WTC11 (cell line): ENCODE results near the gene UBQLN2. TPM values are rescaled to one million over a fixed set of nuclear protein-coding genes. Genes with fewer than 3 reads are reported as not detected.

Experiments used
- ATAC-seq: fragments of 200-7000 bp; cut with Tn5 transposase; 2 replicates; pipeline ENCODE4 v1.10.0; 2021; ENCODE audit warnings: mild to moderate bottlenecking, moderate library complexity
- CTCF ChIA-PET: fragments of 300-600 bp; sonication (Branson Sonifier 250); formaldehyde crosslinking; loops from one replicate; lab custom pipeline; 2021; ENCODE audit warnings: antibody characterized with exemption; lab: Charles Lee
- POLR2A ChIA-PET: fragments of 350-600 bp; sonication (Branson Sonifier 250); formaldehyde crosslinking; loops from one replicate; lab custom pipeline; 2021; ENCODE audit warnings: antibody characterized with exemption; lab: Charles Lee
- DNase-seq: peaks from one replicate; pipeline ENCODE4 v3.0.0; 2021; ENCODE audit warnings: low spot score
- H3K27ac Mint-ChIP-seq: 2 replicates; pipeline ENCODE4 v1.8.0; 2021; ENCODE audit warnings: mixed read lengths
- H3K27me3 Mint-ChIP-seq: 2 replicates; pipeline ENCODE4 v1.8.0; 2021; ENCODE audit warnings: low read depth, mild to moderate bottlenecking, moderate library complexity, mixed read lengths
- H3K36me3 Mint-ChIP-seq: 2 replicates; pipeline ENCODE4 v1.8.0; 2021; ENCODE audit warnings: mixed read lengths
- H3K4me1 Mint-ChIP-seq: 2 replicates; pipeline ENCODE4 v1.8.0; 2022; ENCODE audit warnings: mixed read lengths
- H3K4me3 Mint-ChIP-seq: 2 replicates; pipeline ENCODE4 v1.8.0; 2021; ENCODE audit warnings: mild to moderate bottlenecking, moderate library complexity, mixed read lengths
- H3K9me3 Mint-ChIP-seq: 2 replicates; pipeline ENCODE4 v1.8.0; 2021; ENCODE audit warnings: mixed read lengths
- EMX1 ChIP-seq: fragments of 250-450 bp; sonication (Bioruptor Pico); IDR thresholded peaks from 2 replicates; pipeline ENCODE4 v1.8.0; 2021; ENCODE audit warnings: mild to moderate bottlenecking
- ESRRA ChIP-seq: sonication (generic); formaldehyde crosslinking; IDR thresholded peaks from 2 replicates; pipeline ENCODE4 v1.8.1; 2022; ENCODE audit warnings: mild to moderate bottlenecking, missing genetic modification reagents, borderline replicate concordance
- FOXJ3 ChIP-seq: sonication (generic); formaldehyde crosslinking; IDR thresholded peaks from 2 replicates; pipeline ENCODE4 v1.9.0; 2021; ENCODE audit warnings: missing genetic modification reagents, mild to moderate bottlenecking, borderline replicate concordance
- FOXP1 ChIP-seq: sonication (generic); formaldehyde crosslinking; IDR thresholded peaks from 2 replicates; pipeline ENCODE4 v1.8.0; 2022; ENCODE audit warnings: missing genetic modification reagents, mild to moderate bottlenecking, moderate library complexity, borderline replicate concordance
- GABPB1 ChIP-seq: sonication (generic); formaldehyde crosslinking; IDR thresholded peaks from 2 replicates; pipeline ENCODE4 v1.8.1; 2023; ENCODE audit warnings: mild to moderate bottlenecking, missing genetic modification reagents
- MYBL2 ChIP-seq: sonication (generic); formaldehyde crosslinking; IDR thresholded peaks from 2 replicates; pipeline ENCODE4 v1.8.1; 2023; ENCODE audit warnings: mild to moderate bottlenecking, moderate library complexity, missing genetic modification reagents
- NR1H2 ChIP-seq: sonication (generic); formaldehyde crosslinking; IDR thresholded peaks from 2 replicates; pipeline ENCODE4 v1.9.0; 2021; ENCODE audit warnings: mild to moderate bottlenecking, moderate library complexity, missing genetic modification reagents
- PREB ChIP-seq: sonication (generic); formaldehyde crosslinking; IDR thresholded peaks from 2 replicates; pipeline ENCODE4 v1.8.1; 2022; ENCODE audit warnings: mild to moderate bottlenecking, missing genetic modification reagents, moderate library complexity, borderline replicate concordance
- RELA ChIP-seq: sonication (generic); formaldehyde crosslinking; IDR thresholded peaks from 2 replicates; pipeline ENCODE4 v1.8.1; 2022; ENCODE audit warnings: missing genetic modification reagents, mild to moderate bottlenecking, borderline replicate concordance
- SMAD4 ChIP-seq: sonication (generic); formaldehyde crosslinking; IDR thresholded peaks from 2 replicates; pipeline ENCODE4 v1.8.0; 2022; ENCODE audit warnings: mild to moderate bottlenecking, missing genetic modification reagents
- TEAD4 ChIP-seq: sonication (generic); formaldehyde crosslinking; IDR thresholded peaks from 2 replicates; pipeline ENCODE4 v1.8.0; 2022; ENCODE audit warnings: mild to moderate bottlenecking, missing genetic modification reagents
- ZNF121 ChIP-seq: sonication (generic); formaldehyde crosslinking; IDR thresholded peaks from 2 replicates; pipeline ENCODE4 v1.8.0; 2023; ENCODE audit warnings: missing genetic modification reagents
- ZNF219 ChIP-seq: sonication (generic); formaldehyde crosslinking; IDR thresholded peaks from 2 replicates; pipeline ENCODE4 v1.8.0; 2023; ENCODE audit warnings: missing genetic modification reagents, mild to moderate bottlenecking, borderline replicate concordance
- ZNF263 ChIP-seq: sonication (generic); formaldehyde crosslinking; IDR thresholded peaks from 2 replicates; pipeline ENCODE4 v1.8.1; 2022; ENCODE audit warnings: low read depth, mild to moderate bottlenecking, moderate library complexity, missing genetic modification reagents
- ZNF281 ChIP-seq: sonication (generic); formaldehyde crosslinking; IDR thresholded peaks from 2 replicates; pipeline ENCODE4 v1.8.0; 2023; ENCODE audit warnings: mild to moderate bottlenecking, missing genetic modification reagents
- ZNF512 ChIP-seq: sonication (generic); formaldehyde crosslinking; IDR thresholded peaks from 2 replicates; pipeline ENCODE4 v1.8.1; 2022; ENCODE audit warnings: missing genetic modification reagents, borderline replicate concordance
- total RNA-seq: library from RNA; stranded (reverse); gene quantifications from 3 replicates; pipeline ENCODE4 v1.2.3, GENCODE V29; 2021
- TF ChIP-seq, protein P1 (sequence below): fragments of 250-450 bp; sonication (Bioruptor Pico); IDR thresholded peaks from 2 replicates; pipeline ENCODE4 v1.8.0; 2021; ENCODE audit warnings: mild to moderate bottlenecking
- TF ChIP-seq, protein P2 (sequence below): sonication (generic); formaldehyde crosslinking; conservative IDR thresholded peaks from 2 replicates; pipeline ENCODE4 v1.8.1; 2023; ENCODE audit warnings: mild to moderate bottlenecking, low read depth, missing genetic modification reagents, moderate library complexity
- TF ChIP-seq, protein P3 (sequence below): sonication (generic); formaldehyde crosslinking; IDR thresholded peaks from 2 replicates; pipeline ENCODE4 v1.8.1; 2023; ENCODE audit warnings: mild to moderate bottlenecking, missing genetic modification reagents

Gene UBQLN2
- total RNA-seq, 1 experiment from 2014 or later, result 28.7 TPM

DNA sequence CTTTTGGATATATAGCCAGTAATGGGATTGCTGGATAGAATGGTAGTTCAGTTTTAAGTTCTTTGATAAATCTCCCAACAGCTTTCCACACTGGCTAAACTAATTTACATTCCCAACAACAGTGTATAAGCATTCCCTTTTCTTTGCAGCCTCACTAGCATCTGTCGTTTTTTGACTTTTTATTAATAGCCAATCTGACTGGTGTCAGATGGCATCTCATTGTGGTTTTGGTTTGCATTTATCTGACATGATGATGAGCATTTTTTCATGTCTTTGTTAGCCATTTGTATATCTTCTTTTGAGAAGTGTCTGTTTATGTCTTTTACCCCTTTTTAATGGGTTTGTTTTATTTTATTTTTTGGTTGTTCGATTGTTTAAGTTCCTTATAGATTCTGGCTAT lies 13.3 kb downstream of the UBQLN2 start:
- H3K4me3 Mint-ChIP-seq, result no peak overlapping the region
- ChIA-PET POLR2A (no interaction called here), CTCF (no interaction called here)
- H3K27me3 Mint-ChIP-seq, result no peaks in the 10 kb centered on the region
- no peaks in the 10 kb centered on the region for H3K4me1 Mint-ChIP-seq
- H3K27ac Mint-ChIP-seq, result no peak overlapping the region
- DNase-seq, result no peak
- peaks cover 4% of the 10 kb centered on the region; the same call in 1 of the 2 replicates for H3K9me3 Mint-ChIP-seq
- TF ChIP-seq EMX1, result no peak
- TF ChIP-seq, protein P1, sequence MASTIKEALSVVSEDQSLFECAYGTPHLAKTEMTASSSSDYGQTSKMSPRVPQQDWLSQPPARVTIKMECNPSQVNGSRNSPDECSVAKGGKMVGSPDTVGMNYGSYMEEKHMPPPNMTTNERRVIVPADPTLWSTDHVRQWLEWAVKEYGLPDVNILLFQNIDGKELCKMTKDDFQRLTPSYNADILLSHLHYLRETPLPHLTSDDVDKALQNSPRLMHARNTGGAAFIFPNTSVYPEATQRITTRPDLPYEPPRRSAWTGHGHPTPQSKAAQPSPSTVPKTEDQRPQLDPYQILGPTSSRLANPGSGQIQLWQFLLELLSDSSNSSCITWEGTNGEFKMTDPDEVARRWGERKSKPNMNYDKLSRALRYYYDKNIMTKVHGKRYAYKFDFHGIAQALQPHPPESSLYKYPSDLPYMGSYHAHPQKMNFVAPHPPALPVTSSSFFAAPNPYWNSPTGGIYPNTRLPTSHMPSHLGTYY (CRISPR knock-in tag), result no peak
- TF ChIP-seq PREB (CRISPR knock-in tag), result no peak
- no peak for TF ChIP-seq MYBL2 (CRISPR knock-in tag)
- TF ChIP-seq, protein P2, sequence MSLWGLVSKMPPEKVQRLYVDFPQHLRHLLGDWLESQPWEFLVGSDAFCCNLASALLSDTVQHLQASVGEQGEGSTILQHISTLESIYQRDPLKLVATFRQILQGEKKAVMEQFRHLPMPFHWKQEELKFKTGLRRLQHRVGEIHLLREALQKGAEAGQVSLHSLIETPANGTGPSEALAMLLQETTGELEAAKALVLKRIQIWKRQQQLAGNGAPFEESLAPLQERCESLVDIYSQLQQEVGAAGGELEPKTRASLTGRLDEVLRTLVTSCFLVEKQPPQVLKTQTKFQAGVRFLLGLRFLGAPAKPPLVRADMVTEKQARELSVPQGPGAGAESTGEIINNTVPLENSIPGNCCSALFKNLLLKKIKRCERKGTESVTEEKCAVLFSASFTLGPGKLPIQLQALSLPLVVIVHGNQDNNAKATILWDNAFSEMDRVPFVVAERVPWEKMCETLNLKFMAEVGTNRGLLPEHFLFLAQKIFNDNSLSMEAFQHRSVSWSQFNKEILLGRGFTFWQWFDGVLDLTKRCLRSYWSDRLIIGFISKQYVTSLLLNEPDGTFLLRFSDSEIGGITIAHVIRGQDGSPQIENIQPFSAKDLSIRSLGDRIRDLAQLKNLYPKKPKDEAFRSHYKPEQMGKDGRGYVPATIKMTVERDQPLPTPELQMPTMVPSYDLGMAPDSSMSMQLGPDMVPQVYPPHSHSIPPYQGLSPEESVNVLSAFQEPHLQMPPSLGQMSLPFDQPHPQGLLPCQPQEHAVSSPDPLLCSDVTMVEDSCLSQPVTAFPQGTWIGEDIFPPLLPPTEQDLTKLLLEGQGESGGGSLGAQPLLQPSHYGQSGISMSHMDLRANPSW, result no peak
- TF ChIP-seq ESRRA (CRISPR knock-in tag), result no peak
- TF ChIP-seq ZNF263, result no peak
- no peak for TF ChIP-seq GABPB1 (CRISPR knock-in tag)
- TF ChIP-seq FOXP1 (CRISPR knock-in tag), result no peak
- TF ChIP-seq RELA (CRISPR knock-in tag), result no peak
- TF ChIP-seq NR1H2 (CRISPR knock-in tag), result no peak
- TF ChIP-seq, protein P3, sequence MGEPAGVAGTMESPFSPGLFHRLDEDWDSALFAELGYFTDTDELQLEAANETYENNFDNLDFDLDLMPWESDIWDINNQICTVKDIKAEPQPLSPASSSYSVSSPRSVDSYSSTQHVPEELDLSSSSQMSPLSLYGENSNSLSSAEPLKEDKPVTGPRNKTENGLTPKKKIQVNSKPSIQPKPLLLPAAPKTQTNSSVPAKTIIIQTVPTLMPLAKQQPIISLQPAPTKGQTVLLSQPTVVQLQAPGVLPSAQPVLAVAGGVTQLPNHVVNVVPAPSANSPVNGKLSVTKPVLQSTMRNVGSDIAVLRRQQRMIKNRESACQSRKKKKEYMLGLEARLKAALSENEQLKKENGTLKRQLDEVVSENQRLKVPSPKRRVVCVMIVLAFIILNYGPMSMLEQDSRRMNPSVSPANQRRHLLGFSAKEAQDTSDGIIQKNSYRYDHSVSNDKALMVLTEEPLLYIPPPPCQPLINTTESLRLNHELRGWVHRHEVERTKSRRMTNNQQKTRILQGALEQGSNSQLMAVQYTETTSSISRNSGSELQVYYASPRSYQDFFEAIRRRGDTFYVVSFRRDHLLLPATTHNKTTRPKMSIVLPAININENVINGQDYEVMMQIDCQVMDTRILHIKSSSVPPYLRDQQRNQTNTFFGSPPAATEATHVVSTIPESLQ, result no peak
- no peak for TF ChIP-seq FOXJ3 (CRISPR knock-in tag)
- no peak for TF ChIP-seq ZNF121 (CRISPR knock-in tag)
- no peak for TF ChIP-seq TEAD4 (CRISPR knock-in tag)
- TF ChIP-seq ZNF281 (CRISPR knock-in tag), result no peak
- no peak for TF ChIP-seq ZNF512 (CRISPR knock-in tag)
- TF ChIP-seq SMAD4, result no peak
- no peak for TF ChIP-seq ZNF219 (CRISPR knock-in tag)
- peaks cover 5% of the 10 kb centered on the region; the same call in 1 of the 2 replicates for H3K36me3 Mint-ChIP-seq
- ATAC-seq, result no peak
